Activated naive CD4-positive, alpha-beta T cell treated with anti-CD3 and anti-CD28 coated beads, Interleukin-2, amount 50 U/mL, for 16 hours (primary cell): ENCODE measurements around the gene HERC2.
"Not testable (repeated sequence)": the region's sequence is repeated elsewhere in the genome, so short reads cannot be mapped to it uniquely, and the experiment has no call there.

Experiments
- DNase-seq: peaks from one replicate; pipeline ENCODE4 v3.0.0-alpha.2; 2020

HERC2 gene

GRCh38 chr15:28221696-28222095 lies 100.3 kb downstream of the HERC2 start:
- DNase-seq, result not testable (repeated sequence)

DNA sequence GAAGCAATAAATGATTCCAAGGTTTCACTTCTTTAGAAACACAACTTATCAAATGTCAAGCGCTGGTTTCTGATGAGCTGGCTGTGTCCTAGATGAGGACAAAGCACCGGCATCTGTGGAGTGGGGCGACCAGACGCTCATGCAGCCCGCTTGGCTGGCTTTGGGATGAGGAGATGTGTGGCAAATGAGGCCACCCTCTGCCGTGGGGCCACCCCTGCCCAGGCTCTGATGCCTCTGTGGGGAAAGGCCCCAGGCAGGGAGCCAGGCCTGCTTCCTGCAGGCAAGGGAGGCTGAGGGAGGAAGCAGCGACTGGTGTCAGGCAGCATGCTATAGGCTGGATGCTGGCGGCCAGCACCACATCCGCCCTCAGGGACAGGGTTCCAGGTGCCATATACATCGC lies 102.9 kb downstream of the HERC2 start:
- DNase-seq, result no peak

- not testable (repeated sequence) for DNase-seq
Observed at GRCh38 chr15:28216946-28217546, 104.9 kb downstream of the HERC2 start.

GRCh38 chr15:28215521-28215920 lies 106.5 kb downstream of the HERC2 start:
- not testable (repeated sequence) for DNase-seq

- not testable (repeated sequence) for DNase-seq
Observed at GRCh38 chr15:28214006-28214790, 107.8 kb downstream of the HERC2 start.

DNA sequence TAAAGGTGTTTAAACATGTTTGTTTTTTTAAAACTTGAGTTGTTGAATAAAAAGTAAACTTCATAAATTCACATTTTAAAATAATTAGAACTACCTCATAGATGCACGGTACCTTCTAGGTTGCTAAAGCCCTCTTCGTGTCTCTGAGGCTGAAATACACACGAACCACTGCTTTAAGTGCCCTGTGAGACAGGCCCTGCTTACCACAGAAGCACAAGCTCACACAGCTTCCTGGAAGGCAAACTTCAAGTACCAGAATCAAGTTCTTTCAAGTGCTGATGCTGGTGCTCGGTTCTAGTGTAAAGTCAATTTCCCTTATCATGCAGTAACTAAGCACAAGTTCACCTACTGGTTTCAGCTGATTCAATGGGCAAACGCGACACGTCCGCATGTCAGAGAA lies 108.6 kb downstream of the HERC2 start:
- DNase-seq, result not testable (repeated sequence)

- no peak for DNase-seq
Observed at GRCh38 chr15:28208583-28208982, 113.4 kb downstream of the HERC2 start.

DNA sequence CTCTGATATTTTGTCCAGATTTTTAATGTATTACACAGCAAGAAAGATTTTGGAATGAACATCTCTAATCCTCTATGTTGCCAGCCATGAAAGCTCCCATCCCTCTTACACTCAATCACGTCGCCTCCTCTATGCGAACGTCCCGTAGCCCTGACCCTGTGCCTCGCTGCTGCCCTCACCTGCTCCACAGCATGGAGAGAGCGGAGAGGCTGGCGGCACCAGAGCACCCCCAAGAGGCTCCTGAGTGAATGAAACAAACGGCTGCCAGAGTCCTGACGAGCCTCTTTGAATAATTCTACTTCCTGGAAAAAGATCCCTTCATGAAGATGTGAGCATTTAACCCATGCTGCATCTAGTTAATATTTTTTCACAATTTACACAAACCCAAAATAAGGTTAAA lies 116.3 kb downstream of the HERC2 start:
- not testable (repeated sequence) for DNase-seq

GRCh38 chr15:28203055-28203828 lies 118.7 kb downstream of the HERC2 start:
- not testable (repeated sequence) for DNase-seq

DNA sequence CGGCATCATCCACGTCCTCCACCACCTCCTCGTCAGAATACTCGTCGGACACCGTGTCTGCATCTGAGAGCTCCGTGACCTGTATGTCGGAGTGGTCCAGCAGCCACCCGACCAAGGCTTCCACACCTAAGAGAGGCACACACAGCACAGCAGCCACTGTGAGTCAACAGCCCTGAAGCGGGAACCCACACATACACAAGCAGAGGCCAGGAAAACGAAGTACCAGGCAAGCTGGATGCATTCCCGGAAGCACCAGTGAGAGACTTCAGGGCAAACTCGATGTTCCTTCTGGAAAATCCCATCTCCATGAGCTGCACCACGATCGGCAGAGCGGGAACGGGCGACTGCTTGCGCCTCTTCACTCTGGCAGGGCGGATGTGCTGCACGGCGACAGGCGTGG lies 119.9 kb downstream of the HERC2 start:
- not testable (repeated sequence) for DNase-seq

GRCh38 chr15:28198215-28198614 lies 123.8 kb downstream of the HERC2 start:
- not testable (repeated sequence) for DNase-seq

GRCh38 chr15:28197694-28198093 lies 124.3 kb downstream of the HERC2 start:
- not testable (repeated sequence) for DNase-seq

GRCh38 chr15:28196581-28196980 lies 125.4 kb downstream of the HERC2 start:
- DNase-seq, result not testable (repeated sequence)

DNA sequence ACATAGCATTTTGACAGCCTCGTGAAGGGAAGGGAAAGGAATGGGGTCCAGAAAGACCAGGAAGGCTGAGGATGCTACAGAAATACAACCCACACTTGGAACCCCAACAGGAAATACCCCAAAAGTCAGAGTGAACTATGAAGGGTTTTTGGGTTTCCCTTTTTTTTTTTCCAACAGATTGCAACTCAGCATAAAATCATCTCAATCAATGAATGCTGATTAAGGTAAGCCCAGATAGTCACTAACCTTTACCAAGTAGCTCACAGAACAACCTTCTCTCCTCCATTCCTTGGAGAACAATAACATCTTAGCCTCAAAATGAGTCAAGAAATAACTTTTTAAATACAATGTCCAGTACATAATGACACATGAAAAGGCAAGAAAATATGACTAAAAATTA lies 129.2 kb downstream of the HERC2 start:
- DNase-seq, result no peak

- DNase-seq, result no peak
Observed at GRCh38 chr15:28191832-28192231, 130.1 kb downstream of the HERC2 start.

- no peak for DNase-seq
Observed at GRCh38 chr15:28190391-28191174, 131.4 kb downstream of the HERC2 start.

GRCh38 chr15:28185148-28185895 lies 136.7 kb downstream of the HERC2 start:
- no peak for DNase-seq

- no peak for DNase-seq
Observed at GRCh38 chr15:28184166-28184565, 137.8 kb downstream of the HERC2 start.

DNA sequence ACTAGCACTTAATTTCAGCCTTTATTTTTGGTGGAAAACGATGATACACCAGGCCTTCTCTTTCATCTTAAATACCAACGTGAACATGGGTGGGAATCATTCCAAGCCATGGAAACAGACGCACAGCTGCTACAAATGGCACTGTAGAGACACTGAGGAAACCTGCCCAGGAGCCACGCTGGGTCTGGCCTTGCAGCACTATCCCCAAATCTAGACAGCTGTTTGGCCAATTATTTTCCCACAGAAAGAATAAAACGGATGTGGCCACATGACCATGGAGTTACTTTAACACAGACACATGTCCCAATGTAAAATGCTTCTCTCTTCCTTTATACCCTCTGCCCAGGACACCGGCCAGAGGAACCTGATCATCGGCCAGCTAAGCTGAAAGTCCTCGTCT lies 139.2 kb downstream of the HERC2 start:
- DNase-seq, result no peak

- no peak for DNase-seq
Observed at GRCh38 chr15:28182216-28182615, 139.8 kb downstream of the HERC2 start.

DNA sequence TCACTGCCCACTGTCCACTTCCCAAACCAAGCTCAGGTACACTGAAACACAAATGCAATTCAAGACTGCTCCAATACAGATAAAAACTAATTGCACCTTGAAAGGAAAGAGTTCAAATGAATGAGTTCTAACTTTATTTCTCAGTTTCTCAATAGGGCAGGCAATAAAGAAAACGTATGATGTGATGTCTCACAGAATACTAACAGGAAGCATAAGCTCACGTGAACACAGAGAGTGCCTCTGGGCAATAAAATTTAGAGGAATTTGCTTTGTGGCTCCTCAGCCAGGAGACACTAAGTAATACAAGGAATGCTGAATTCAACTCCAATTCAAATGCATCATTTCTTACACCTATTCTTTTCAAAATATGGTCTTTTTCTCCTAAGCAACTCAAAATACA lies 140.6 kb downstream of the HERC2 start:
- no peak for DNase-seq

- DNase-seq, result no peak
Observed at GRCh38 chr15:28179270-28179669, 142.7 kb downstream of the HERC2 start.
